ENCODE results near the gene GUCY1B1.

DNA sequence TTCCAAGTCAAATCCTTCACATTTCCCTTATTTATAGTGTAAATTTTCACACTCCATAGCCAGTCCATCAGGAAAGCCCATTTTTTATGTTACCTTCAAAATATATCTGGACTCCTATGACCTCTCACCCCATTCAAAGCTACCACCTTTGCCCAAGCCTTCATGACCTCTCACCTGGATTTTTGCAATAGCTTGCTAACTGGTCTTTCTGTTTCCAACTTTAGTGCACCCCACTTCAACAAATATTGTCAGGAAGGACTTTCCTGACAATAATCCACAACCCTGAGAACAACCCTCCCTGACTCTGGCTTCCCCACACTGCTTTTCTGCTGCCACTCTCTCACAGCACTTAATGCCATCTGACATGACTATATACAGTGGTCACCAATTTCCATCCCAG, 73.8 kb downstream of the GUCY1B1 start:
- no peak for TF ChIP-seq CTCF (IDR thresholded peaks at IDR 0.05)
- TF ChIP-seq REST (IDR thresholded peaks at IDR 0.05; ENCODE audit: low read depth, low read length) = no peak
- TF ChIP-seq TAF1 (IDR thresholded peaks at IDR 0.05; ENCODE audit: borderline replicate concordance, low read depth, low read length) = no peak
- no peak for TF ChIP-seq EP300 (IDR thresholded peaks at IDR 0.05; ENCODE audit: borderline replicate concordance in 1 of 2, low read depth in 1 of 2, low read length in 1 of 2)
- no peak for TF ChIP-seq POLR2AphosphoS5 (IDR thresholded peaks at IDR 0.05; ENCODE audit: low read depth, low read length)
- no peak for TF ChIP-seq RFX5 (IDR thresholded peaks at IDR 0.05; ENCODE audit: low read length)
- TF ChIP-seq GABPA (IDR thresholded peaks at IDR 0.05; ENCODE audit: low read depth) = no peak

Measured in SK-N-SH (cell line).